Ovary (tissue), 3 donors: ENCODE data around the gene PTCHD1.

Experiments
- POLR2A ChIP-seq: fragments of 450-650 bp; IDR thresholded peaks from one replicate; pipeline ENCODE4 v1.6.1; 2017; ENCODE audit warnings: antibody characterized with exemption, mild to moderate bottlenecking, moderate library complexity
- TF ChIP-seq, protein P1 (sequence below), 3 donors: fragments of 450-650 bp in 2 of 3; fragments of 200-600 bp in 1 of 3; IDR thresholded peaks; one replicate each; pipeline versions ENCODE4 v1.5.1 to v1.8.0; 2016 to 2022; ENCODE audit warnings: antibody characterized with exemption in 3 of 3, mild to moderate bottlenecking in 1 of 3
- donor health status: DM: no; HTN: no; CAD: no.

- TF ChIP-seq, protein P1, sequence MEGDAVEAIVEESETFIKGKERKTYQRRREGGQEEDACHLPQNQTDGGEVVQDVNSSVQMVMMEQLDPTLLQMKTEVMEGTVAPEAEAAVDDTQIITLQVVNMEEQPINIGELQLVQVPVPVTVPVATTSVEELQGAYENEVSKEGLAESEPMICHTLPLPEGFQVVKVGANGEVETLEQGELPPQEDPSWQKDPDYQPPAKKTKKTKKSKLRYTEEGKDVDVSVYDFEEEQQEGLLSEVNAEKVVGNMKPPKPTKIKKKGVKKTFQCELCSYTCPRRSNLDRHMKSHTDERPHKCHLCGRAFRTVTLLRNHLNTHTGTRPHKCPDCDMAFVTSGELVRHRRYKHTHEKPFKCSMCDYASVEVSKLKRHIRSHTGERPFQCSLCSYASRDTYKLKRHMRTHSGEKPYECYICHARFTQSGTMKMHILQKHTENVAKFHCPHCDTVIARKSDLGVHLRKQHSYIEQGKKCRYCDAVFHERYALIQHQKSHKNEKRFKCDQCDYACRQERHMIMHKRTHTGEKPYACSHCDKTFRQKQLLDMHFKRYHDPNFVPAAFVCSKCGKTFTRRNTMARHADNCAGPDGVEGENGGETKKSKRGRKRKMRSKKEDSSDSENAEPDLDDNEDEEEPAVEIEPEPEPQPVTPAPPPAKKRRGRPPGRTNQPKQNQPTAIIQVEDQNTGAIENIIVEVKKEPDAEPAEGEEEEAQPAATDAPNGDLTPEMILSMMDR (IDR thresholded peaks at IDR 0.05): no peak
- no peak for TF ChIP-seq POLR2A
Measured at GRCh38 chrX:23435108-23435507, 100.5 kb downstream of the PTCHD1 start.
